Measurements from ENCODE around the gene JPH3.

GRCh38 chr16:87669672-87670071 lies 67.4 kb downstream of the JPH3 start:
- TF ChIP-seq CTCF (IDR thresholded peaks at IDR 0.05) (no peak), POLR2AphosphoS5 (IDR thresholded peaks at IDR 0.05) (no peak), EP300 (IDR thresholded peaks at IDR 0.05) (no peak)

All from sigmoid colon (tissue), 4 donors.